ENCODE data around the gene ARHGAP22.

- no peak for TF ChIP-seq POLR2A (IDR thresholded peaks at IDR 0.05)
- TF ChIP-seq CTCF (IDR thresholded peaks at IDR 0.05): no peak
These were observed 109.4 kb downstream of the ARHGAP22 start for GRCh38 chr10:48495282-48496045.
